NCI-H226 (cell line): ENCODE measurements around the gene C16orf96.

Experiments
- DNase-seq: peaks from one replicate; pipeline ENCODE4 v3.0.0-alpha.2; 2015

Gene C16orf96

DNA sequence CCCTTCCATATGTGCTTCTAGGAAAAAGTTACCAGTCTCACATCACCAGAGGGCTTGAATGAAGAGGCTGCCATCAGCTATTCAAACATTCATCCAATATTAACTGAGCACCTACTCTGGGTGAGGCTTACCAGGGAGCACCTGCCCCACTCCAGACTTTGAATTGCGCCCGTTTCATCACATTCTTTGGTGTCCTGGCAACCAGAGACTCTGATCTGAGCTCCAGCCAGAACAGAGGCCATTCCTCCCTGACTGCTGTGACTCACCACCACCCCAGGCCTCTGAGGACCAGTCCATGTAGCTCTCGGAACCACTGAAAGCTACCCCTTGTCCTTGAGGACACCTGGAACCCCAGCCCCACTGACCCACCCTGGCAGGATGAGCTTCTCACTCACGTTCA is at the start of gene C16orf96:
TSS of gene C16orf96 (plus strand) at position 229 of the 400 bp plus-strand sequence. CDS start at position 379, 150 bp downstream.
- DNase-seq = peak; percentile 51

DNA sequence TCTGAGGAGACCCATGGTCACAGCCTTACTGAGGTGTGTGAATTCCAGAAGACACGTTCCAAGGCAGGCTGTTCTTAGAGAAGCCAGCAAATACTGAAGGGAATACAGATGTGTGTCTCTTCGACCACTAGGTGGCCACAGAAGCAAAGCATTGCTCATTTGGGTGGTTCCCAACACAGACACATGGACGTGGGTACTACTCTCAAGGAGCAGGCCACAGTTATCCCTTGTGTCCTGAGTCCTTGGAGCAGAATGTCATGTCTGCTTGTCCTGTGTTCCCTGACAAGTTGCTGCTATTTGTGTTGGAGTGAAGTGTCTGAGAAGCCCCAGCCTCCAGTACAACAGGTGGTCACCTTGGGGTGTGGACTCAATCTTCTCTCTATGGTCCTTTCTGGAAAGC is 49.7 kb upstream of the C16orf96 start:
- DNase-seq = peak; percentile 51

DNA sequence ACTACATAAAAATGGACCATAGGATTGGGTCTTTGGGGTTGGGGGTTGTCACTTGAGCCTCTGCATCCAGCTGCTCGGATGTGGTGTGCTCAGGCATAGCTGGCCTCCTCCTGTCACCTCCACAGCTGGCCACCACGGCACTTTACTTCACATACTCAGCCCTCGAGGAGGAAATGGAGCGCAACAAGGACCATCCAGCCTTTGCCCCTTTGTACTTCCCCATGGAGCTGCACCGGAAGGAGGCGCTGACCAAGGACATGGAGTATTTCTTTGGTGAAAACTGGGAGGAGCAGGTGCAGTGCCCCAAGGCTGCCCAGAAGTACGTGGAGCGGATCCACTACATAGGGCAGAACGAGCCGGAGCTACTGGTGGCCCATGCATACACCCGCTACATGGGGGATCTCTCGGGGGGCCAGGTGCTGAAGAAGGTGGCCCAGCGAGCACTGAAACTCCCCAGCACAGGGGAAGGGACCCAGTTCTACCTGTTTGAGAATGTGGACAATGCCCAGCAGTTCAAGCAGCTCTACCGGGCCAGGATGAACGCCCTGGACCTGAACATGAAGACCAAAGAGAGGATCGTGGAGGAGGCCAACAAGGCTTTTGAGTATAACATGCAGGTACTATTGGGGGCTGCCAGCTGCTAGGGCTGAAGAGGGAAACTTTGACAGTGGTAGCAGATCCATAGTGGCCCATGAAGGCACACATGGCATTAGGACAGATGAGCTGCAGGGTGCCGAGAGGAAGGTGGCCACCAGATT is 48.4 kb upstream of the C16orf96 start:
- no peak for DNase-seq

DNA sequence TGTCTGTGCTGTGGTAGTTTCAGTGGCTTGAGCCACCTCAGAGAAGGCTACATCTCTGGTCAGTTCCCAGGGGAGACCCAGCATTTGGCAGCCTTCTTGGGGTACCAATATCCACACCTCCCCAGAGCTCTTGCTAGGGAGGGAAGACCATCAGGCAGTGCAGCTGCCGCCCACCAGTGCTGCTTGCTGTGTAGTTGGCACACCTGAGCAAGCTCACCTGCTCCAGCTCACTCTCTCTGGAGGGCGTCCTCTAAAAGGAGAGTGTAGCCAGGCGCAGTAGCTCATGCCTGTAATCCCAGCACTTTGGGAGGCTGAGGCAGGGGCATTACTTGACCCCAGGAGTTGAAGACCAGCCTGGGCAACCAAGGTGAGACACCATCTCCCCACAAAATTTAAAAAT is 47.3 kb upstream of the C16orf96 start:
- no peak for DNase-seq

DNA sequence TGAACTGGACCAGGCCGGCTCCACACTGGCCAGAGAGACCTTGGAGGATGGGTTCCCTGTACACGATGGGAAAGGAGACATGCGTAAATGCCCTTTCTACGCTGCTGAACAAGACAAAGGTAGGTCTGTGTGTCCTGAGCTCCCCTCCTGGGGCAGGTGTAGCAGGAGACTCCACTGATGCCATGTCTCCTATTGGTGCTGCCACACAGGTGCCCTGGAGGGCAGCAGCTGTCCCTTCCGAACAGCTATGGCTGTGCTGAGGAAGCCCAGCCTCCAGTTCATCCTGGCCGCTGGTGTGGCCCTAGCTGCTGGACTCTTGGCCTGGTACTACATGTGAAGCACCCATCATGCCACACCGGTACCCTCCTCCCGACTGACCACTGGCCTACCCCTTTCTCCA is 46.7 kb upstream of the C16orf96 start:
- no peak for DNase-seq

DNA sequence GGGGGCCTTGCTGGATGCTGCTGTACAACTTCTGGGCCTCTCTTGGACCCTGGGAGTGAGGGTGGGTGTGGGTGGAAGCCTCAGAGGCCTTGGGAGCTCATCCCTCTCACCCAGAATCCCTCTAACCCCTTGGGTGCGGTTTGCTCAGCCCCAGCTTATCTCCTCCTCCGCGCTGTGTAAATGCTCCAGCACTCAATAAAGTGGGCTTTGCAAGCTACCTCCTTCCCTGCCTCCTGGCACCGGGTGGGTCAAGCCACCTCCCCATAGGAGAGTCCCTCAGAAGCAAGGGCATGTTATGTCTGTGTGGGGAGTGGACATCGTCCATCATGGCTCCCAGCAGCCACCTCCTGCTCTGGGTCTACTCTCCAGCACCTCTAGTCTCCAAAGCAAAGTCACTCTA is 46.0 kb upstream of the C16orf96 start:
- DNase-seq = no peak

DNA sequence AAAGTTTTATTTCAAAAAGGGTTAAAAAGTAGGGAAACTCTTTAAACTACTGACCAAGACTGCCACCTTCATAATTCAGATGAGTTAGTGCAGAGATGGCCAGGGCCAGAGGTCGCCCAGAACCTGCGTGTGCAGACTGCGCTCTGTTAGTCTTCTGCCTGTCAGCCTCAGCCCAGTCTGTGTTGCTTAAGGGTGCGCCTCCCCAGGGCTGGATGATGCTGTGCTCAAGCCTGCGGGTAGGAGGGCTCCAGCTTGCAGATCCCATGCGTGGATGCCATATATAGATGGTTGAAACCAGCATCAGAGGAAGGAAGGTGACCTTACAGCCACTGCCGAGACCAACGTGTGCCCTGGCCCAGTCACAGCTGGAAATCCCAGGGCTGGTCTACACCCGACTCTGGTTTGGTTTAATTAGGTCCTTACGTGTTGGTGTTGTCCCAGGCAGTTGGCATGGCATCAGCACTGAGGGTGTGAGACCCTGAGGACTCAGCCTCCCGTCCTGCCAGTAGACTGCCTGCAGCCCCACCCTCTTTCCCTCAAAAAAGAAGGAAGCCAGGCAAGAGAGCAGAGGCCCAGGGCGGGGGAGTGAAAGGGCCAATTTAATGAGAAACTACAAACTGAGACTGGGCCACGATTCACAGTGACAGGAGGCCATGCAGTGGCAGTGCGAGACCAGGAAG is 45.3 kb upstream of the C16orf96 start:
- DNase-seq = no peak

DNA sequence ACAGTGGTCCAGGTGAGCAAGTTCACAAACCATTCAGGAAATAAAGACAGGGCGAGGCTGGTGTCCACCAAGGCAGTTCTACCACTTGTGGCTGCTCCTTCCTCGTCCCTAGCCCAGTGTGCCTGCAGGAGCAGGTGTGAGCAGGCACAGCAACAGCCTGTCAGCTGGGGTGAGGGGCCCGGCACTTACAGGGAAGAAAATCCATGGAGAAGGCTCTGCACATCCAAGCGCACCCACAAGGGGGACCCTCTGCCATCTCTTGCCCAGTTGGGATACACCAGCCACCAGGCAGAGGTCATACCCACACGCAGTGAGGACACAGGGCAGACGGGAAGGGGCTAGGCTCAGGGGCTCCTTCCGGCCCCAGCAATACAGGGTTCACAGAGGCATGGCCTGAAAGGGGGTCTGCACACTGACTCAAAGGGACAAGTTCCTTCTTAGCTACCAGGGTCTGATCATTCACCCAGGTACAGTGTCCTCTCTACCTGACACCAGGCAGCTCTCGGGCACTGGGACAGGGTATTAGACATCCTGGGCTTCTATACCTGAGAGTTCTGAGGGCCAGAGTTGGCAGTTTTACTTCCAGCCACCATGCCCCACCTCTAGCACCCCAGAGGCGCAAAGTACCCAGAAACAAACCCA is 44.6 kb upstream of the C16orf96 start:
- no peak for DNase-seq

DNA sequence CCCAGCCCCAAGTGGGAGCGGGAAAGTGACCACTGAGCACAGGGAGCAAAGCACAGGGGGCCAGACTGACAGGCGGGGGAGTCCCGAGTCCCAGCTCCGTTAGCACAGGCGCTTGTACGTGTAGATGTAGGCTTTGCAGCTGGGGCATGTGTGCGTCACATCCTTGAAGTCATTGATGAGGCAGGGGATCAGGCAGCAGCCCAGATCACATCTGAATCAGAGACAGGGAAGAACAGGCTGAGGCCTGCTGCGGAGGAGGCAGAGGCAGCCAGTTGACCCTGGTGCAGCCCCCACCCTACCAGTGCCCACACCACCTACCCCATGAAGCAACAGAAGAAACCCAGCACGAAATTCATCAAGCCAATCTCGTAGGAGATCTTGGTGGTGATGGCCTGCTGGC is 43.7 kb upstream of the C16orf96 start:
- no peak for DNase-seq

DNA sequence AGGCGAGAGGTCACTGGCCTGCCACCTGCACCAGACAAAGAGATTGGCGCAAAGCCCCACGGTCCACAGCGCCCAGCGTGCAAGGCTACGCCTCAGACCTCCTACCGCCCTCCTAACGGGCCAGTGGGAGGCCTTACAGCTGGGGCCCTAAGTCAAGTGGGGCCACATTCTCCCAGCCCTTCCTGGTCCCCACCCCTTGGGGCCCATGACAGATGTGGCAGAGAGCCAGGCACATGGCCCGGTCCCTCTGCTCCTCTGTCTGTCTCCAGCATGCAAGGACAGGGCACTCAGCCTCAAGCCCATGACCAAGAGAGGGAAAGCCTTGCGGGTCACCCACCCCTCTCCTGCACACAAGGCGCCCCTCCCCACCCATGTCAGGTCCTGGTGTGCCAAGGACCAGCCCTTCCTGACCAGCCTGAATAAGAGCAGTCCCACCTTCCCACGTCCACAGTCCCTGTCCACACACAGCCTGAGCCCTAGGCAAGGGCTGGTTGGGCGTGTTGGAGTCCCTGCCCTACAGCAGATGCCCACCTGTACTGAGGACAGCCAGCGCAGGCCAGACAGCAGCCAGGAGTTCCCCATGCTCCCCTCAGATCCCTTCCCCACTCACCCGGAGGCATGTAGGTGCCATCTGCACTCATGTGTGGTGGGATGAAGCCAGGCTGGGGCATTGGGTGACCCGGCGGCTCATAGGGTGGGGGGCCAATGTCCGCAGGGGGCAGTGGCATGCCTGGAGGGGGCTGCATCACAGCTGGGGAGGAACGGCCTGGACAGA is 42.9 kb upstream of the C16orf96 start:
- no peak for DNase-seq

DNA sequence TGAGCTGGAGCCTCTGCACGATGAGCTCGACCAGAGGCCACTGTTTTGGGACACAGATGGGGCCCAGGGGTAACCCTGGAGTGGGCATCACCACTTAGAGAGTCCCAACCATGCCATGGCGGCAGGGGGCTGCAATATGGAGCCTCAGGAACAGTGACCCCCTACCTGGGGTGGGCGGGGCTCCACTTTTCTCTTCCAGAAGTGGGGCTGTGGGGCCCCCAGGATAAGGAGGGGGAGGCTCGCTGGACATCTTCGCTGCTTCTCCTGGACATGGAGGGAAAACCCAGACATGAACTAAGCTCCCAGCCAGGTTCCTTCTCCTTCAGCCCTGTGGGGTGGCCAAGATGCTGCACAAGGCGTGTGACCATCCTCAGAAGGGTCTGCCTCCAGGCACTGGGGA is 42.3 kb upstream of the C16orf96 start:
- no peak for DNase-seq

DNA sequence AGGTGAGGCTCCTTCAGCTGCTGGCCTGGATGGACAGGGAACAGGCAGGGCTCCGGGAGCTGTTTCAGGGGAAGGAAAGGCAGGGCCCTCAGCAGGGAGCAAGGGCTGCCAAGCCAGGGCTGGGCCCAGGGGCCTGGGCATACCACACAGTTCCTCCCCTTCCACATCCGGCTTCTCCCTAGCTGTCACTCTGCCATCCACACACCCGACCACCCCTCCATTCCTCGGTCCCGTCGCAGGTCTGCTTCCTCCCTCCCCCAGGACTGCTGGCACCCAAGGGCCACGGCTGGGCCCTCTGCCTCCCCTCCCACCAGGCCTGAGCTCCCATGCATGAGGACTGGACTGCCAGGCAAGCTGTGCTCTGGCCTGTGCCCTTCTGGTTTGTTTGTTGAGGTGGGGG is 41.5 kb upstream of the C16orf96 start:
- DNase-seq = no peak

DNA sequence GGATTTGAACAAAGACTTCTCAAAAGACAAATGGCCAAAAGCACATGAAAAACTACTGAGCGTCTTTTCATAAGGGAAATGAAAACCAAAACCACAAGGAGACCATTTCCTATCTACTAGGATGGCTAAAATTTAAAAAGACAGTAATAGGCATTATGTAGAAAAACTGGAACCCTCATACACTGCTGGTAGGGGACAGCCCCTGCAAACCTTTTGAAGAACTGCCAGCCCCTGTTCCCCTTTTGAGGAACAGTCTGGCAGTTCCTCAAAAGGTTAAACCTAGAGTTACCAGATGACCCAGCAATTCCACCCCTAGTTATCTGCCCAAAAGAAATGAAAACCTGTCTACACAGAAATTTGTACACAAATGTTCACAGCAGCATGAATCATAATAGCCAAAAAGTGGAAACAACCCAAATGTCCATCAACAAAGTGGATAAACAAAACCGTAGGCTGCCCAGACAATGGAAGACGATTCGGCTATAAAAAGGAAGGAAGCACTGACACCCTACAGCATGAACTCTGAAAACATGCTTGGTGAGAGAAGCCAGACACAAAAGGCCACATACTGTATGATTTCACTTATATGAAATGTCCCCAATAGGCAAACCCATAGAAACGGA is 40.4 kb upstream of the C16orf96 start:
- no peak for DNase-seq

DNA sequence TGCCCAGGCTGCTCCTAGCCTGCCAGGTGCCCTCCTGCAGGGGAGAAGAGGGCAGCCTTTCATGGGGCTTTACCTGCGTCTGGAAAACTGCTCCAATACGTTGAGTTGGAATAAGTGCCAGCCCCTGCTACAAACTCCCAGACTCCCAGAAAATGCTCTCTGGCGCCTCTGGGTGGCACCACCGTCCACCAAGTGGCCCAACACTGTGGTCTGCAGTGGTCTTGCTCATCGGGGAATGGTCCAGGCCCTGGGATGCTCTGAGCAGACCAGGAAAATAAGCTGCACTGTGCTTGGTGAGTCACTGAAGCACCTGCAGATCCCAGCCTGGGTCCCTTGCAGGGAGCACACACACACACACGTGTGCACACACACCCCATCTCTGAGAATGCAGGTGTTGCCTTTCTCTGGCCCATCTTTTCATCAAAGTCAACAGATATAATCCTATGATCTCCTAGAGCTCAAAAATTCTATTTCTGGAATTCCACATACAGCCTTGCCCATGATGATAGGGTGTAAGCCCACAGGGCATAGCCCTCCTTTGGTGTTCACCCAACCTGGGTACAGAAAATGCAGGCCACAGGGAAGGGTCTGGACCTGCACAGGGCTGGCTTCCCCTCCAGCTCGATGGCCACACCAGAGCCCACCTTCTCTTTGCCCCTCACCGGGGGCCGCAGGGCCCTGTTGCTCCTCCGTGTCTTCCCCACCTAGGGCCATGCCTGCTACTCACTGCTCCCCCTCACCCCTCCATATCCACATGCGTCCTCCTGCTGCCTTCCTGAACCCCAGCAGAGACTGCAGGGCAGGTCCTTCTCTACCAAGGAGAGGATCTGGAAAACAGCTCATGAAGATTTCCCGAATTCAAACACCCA is 38.1 kb upstream of the C16orf96 start:
- DNase-seq = no peak

DNA sequence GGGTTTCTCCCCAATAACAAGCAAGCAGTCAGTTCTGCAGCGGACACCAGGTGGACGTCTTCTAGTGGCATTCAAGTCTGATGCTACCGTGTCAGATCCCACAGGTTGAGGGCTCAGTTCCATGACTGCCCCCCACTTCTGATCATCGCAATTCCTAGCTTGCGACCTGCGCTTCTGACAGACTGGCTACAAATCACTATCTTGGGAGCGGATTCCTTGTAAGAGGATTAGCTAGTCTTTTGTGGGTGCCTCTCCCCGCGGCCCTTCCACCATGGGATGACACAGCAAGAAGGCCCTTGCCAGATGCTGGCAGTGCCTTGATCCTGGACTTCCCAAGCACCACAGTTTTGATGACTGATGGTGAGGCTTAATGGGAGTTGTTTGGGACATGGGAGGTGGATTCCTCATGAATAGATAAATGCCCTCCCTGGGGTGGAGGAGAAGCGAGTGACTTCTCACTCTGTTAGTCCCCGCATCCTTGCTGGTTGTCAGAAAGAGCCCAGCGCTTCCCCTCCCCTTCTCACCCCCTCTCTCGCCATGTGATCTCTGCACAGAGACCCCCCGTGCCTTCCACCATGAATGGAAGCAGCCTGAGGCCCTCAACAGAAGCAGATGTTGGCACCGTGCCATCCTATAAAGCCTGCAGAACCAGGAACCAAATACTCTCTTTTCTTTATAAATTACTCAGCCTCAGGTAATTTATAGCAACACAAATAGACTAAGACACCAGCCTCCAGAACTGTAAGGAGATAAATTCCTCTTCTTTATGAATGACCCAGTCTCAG is 36.7 kb upstream of the C16orf96 start:
- no peak for DNase-seq

DNA sequence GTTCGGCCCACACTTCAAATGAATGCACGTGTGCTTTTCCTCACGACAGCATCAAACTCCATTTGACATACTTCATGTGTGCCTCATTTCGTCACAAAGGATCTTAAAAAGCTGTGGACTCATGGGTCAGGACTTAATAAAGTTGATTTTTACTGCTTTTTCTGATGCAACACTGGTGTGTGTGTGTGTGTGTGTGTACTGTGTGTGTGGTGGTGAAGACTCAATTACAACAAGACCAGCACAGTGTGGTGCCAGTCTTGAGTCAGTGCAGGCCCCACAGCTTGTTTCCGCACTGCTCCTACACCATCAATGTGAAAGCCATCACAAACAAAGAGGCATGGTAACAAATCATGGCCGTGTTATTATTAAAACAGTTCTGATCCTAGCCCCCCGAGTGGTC is 35.2 kb upstream of the C16orf96 start:
- no peak for DNase-seq

DNA sequence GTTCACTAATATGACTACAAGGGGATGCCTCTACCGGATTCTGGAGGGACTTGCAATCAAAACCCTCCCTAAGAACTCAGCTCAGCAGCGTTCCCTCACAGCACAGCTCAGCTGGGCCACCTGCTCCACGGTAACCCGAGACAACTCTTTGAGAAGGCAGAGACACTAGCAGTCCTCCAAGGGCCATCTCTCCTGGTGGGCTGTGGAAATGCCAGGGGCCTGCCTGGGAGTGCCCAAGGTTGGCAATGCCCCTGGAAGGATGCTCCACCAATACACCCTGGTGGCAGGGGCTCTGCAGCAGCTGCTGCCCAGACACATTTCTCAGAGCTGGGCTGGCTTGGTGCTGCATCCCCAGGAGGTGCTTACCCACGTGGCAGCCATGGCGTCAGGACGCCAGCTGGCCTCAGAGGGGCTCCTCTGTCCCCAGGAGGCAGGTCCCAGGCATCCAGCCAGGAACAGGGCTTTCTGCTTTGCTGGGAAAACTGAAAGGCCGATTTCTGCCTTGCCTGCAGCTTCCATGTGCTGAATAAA is 34.0 kb upstream of the C16orf96 start:
- DNase-seq = no peak

DNA sequence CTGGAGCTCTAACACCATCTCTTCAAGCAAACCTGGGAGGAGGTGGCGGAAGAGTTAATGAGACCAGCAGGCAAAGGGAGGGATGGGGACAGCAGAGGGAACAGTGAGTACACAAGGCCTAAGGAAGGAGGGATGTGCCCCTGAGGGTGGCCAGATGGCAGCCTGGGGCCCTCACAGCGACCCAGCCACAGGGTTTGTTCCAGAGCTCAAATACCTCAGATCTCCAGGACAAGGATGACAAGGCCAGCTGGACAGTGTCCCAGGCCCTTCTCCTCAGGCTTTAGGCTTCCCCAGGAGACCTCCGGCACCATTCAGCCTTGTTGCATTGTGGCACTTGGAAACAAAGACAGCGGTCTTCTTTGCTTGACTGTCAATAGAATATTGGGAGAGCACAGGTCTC is 32.5 kb upstream of the C16orf96 start:
- no peak for DNase-seq

DNA sequence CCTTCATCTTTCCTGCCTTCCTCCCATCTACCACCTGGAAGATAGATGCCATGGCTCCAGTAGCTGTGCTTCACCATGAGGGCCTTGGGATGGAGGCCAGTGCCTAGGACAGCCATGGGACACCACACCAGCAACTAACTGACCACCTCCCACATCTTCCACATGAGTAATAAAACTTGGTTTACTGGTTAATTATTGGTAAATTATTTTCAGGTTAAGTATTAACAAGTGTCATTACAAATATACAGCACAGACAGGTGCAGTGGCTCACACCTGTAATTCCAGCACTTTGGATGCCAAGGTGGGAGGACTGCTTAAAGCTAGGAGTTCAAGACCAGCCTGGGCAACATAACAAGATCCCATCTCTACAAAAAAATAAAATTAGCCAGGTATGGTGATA is 31.6 kb upstream of the C16orf96 start:
- no peak for DNase-seq

DNA sequence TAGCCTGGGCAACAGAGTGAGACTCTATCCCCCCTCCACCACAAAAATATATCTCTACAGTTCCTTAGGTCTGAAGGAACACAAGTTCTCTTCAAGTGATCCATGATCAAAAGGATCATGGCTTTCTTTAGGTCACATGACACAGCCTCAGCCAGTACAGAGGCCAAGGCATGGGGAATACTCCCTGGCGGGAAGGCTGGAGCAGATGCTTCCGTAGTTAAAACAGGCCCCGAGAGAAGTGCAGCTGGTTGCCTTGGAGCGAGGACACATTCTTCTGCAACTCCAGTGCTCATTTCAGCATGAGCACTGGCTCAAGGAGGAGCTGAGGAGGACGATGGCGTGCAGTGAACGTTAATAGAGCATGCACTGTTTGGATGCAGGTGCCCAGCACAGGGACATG is 31.1 kb upstream of the C16orf96 start:
- DNase-seq = no peak
